DMS 273 (cell line): Measurements from ENCODE around the gene DHRS12.

Source experiments
- DNase-seq: peaks from one replicate; lab custom pipeline; 2025; ENCODE audit not compliant: unreplicated experiment; lab: John Stamatoyannopoulos, UW

Gene DHRS12

DNA sequence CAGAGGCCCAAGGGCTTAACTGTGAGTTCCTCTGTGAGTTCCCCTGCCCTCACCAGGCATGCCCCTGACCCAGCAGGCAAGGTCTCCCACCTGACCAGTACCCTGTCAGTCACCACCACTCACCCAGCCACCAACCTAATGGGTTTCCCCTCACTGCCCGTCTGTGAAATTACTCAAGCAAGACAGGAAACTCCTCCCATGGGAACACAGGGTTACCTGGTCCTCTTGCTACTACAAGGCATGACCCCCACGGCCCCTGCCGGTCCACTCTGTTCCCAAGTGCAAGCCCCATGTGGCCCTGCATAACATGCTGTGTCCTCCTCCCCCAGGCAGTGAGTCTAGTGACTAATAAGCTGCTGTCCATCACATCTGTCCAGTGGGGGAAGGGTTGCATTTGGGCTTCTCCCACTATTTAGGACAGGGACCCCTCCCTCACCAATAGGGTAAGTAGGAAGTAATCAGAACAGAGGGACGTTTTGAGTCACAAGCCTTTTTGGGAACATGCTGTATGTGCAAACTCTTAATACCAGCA lies 8.0 kb upstream of the DHRS12 start:
- no peak for DNase-seq

DNA sequence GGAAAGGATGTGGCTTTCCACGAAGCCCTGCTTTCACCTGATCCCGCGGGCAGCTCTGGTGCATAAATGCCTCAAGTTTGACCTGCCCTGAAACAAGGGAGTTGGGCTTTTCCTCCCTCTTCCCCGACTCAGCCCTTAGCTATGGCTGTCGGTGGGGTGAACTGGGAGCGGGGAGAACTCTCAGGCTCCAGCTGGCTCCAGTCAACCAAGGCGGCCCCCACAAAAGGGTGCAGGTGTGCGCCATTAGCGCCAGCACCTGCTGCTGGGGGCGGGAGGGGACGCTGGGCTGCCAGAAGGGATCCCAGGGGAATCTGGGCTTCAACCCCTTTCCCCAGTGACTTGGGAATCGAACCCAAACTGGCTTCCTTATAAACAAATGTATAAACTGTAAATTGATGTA lies 7.1 kb upstream of the DHRS12 start:
- no peak for DNase-seq

DNA sequence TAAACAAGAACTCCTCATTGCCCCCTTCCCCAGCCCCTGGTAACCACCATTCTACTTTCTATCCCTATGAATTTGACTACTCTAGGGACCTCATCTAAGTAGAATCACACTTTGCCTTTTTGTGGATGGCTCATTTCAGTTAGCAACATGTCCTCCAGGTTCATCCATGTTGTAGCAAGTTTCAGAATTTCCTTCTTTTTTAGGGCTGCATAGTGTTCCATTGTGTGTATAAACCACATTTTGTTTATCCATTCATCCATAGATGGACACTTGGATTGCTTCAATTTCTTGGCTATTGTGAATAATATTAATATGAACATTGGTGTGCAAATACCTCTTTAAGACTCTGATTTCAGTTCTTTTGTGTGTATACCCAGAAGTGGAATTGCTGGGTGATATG lies 4.8 kb upstream of the DHRS12 start:
- no peak for DNase-seq

DNA sequence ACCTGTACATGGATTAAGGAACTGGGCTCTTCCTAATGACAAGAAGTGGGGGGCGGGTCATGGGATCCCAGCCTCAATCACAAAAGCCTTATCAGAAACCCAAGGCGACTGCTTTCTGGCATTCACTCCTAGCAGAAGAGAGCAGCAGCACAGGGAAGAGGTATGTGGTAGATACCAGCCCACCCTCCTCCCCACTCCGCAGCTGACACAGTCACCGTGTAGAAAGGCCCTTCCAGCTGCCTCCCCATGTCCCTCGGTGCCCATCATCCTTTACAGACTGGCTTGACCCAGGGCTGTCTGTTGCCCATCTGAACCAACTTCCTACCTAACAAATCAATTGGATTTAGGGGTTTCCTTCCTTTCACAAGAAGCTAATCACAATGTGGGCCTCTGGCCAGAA lies 3.1 kb upstream of the DHRS12 start:
- no peak for DNase-seq

GRCh38 chr13:51806566-51806965 lies 2.6 kb upstream of the DHRS12 start:
- DNase-seq: peak; percentile 77

GRCh38 chr13:51805925-51806324 lies 2.0 kb upstream of the DHRS12 start:
- no peak for DNase-seq

DNA sequence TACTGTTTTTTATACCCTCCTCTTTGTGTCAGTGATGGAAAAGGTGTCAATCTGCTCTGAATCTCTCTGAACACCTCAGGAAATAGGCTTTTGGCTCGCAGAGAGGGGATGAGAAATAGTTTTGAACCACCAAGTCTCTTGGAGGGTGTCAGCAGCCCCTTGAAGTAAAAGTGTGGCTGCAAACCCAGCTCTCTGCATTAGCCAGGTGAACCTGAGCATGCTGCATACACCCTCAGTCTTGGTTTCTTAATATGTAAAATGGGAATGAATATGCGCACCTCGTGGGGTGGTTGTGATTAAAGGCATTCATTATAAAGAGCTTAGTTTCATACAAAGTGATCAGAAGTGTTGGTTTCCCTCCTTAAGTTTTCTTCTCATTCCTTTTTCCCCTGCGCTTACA lies 1.4 kb upstream of the DHRS12 start:
- DNase-seq: no peak

- peak; percentile 26 for DNase-seq
Measured at GRCh38 chr13:51804295-51805172, 571 bp upstream of the DHRS12 start.

DNA sequence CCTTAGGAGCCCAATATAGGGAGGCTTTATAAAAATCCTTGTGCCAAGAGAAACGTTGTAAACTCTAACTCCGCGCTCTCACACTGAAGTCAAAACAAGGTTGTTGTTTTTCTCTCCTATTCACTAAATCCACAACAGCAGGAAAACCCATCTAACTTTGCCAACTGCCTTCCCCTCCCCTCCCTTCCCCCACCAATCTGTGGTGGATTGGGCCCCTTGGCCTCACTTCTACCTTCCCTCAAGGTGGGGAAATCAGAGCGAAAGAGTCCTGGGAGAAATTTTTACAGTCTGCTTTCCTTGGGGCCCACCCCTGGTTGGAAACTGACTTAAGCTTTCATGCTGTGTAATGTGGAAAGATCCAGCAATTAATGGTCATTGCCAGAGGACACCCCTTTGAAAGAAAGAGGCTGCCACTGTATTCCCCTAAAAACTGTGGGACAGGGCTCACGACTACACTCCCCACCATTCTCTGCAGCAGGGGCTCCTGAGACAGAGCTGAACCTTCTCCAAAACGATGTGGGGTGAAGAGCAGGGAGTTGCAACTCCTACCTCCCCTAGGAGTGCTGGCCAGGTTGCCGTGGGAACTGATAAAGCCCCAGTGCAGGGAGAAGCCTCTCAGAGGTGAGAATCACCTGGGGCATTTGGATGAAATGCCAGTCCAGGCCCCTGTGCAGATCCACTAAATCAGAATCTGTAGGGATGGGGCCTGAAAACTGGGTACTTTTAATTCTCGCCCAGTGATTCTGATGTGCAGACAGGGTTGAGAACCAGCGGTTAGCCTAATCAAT lies 1.1 kb downstream of the DHRS12 start:
- peak; percentile 37 for DNase-seq

DNA sequence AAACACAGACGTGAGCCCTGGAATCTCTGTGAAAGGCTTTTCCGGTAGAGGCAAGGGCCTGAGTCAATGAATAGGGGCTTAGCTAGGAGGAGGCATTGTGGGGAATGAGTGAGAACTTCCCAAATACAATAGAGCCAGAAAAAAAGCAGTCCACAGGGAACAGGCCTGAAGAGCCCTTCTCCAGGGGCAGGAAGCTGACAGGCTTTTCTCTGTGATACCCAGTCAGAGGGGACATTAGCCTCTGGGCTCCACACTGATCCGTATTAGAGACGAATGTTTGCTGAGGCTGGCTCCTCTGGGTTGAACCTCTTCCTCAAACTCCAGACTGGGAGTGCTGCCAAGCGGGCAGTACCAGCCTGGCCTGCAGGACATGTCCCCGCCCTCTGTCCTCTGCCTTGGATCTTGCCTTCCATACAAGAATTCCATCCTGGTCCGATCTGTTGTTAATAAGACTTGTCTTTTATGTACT lies 2.3 kb downstream of the DHRS12 start:
- DNase-seq: peak; percentile 23

- DNase-seq: peak; percentile 46
Measured at GRCh38 chr13:51800486-51800885, 3.5 kb downstream of the DHRS12 start.

- no peak for DNase-seq
Measured at GRCh38 chr13:51799261-51799660, 4.7 kb downstream of the DHRS12 start.

DNA sequence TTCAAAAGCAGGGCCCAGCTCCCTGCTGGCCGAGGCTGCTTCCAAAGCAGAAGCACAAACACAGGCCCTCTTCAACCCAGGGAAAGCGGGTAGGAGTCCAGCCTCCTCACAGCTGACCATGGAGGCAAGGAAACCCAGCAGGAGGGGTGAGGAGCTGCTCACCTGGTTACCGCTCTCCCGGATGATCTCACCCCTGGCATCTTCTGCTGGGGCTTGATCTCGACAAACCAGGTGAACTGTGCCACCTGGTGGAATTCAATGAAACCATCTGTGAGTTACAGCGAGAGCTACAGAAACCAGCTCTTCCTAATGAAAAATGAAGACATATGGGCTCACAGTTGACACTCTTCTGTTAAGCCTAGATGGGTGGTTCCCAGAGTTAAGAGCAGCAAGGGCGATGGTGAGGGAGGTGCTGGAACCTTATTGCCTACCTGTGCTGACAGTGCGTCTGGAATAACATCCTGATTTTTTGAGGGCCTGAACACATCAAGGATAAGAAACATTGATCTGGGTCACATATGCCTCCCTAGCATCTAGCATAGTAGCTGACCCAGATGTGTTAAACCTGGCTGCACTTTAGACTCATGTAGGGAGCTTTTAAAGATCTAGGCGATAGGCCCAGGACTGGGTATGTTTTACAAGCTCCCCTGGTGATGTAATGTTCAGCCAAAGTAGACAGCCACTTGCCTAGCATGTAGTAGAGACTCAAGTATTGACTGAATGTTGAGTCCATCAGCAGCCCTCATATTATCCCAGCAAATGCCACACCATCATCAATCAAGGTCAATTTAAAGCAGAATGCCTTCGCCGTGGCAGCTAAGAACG lies 6.1 kb downstream of the DHRS12 start:
- DNase-seq: peak; percentile 83

- DNase-seq: no peak
Measured at GRCh38 chr13:51796546-51796945, 7.4 kb downstream of the DHRS12 start.

DNA sequence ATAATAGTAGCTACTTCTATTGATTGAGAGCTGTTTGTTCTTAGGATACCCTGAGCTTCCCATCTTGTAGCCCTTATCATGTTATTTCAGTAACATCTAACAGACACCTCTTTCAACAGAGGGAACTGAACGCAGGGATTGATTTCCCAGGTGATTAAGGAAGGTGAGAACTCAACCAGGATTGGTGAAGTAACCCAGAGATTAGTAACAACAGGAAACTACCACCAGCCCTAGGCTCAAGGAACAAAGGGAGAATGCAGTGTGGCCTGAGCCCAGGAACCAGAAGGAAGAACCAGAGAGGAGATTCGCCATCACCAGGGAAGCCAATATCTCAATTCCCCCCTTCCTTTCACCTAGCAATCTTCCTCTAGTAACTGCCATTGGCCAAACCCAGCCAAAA lies 8.5 kb downstream of the DHRS12 start:
- DNase-seq: no peak

- DNase-seq: no peak
Measured at GRCh38 chr13:51794964-51795363, 9.0 kb downstream of the DHRS12 start.

DNA sequence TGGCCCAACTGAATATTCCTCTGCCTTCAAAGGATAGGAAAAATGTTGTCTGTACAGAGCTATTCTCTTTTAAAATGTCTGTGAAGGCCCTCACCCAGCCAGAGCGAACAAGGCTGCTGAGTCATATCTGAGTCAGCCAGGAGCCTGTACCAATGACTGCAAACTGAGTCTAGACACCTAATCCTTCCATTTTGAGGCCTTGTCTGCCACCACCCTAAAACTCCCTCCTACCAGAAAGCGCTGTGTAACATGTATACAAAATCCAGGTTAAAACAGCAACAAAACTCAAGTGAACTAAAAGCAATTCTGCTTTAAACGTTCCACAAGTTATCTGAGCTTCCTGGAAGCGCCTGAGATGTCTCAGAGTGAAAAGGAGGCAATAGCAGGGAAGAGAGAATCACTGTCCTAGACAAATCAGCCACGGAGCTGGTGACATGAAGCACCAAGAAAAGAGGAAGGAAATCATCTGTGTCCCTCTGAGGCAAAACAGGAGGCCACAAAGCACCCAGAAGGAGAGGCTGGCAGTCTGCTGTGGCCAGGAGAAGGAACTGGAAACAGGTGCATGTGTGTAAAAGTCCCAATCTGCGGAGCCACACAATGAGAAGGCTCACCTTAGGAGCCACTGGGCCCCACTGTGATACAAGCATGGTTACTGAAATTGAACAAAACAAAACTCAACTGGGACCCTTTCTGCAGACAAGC lies 10.2 kb downstream of the DHRS12 start:
- DNase-seq: no peak

GRCh38 chr13:51786425-51787265 lies 17.3 kb downstream of the DHRS12 start:
- DNase-seq: peak; percentile 62

DNA sequence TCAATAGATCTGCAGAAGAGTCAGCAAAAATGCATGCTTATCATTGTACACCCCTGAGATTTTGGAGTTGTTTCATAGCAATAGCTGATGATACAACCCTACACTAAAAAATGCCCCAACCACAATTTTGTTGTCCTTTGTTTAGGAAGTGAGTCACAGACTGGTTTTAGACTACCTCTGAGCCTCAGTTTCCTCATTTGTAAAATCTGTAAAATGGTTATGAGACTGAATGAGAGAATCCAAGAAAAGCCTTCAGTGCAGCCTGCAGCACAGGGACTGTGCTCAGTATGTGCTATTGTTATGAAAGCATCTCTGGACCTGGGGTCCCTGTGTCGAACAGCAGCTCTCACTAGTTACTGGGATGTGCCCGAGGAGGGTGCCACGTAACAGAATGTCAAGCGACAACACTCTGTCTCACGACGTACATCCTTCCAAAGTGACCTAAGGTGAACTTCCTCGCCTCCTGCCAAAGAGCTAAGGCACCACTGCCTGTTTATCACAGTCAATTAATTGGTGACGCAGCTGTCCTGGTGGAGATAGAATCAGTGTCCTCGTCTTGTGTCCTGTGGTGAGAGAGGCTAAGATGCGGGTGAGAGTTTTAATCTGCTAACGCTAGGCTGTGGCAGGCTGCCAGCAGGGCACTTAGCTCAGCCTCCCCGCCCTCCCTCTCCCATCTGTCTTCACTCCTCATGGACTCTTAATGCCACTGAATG lies 18.1 kb downstream of the DHRS12 start:
- peak; percentile 97 for DNase-seq
